ENCODE results near the gene SPESP1.

The SPESP1 gene

DNA sequence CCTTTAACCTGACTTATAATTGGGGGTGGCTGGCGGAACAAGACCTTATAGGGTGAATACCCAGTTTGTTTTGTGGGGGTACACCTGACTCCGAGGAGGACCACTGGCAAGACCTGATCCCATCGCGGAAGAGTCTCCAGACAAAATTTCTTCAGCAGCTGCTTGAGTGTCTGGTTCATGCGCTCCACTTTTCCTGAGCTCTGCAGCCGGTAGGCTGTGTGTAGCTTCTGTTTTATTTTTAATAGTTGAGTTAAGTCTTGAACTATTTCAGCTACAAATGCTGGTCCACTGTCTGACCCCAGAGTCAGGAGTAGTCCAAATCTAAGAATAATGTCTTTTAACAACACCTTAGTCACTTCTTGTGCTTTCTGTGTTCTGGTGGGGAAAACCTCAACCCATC lies 63.0 kb downstream of the SPESP1 start:
- DNase-seq = no peak

DNA sequence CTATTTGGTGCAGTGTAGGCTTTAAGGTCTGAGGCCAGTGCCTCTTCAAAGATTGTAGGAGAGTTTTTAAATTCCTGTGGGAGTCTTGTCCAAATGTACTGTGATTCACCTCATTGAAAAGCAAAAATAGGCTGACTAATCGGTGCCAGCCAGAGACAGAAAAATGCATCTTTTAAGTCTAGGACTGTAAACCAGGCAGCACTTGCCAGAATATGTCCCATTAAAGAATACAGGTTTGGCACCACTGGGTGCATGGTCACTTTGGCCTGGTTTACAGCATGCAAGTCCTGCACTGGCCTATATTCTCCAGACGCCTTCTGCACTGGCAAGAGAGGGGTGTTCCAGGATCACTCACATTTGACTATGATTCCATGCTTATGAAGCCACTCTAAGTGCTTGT lies 63.8 kb downstream of the SPESP1 start:
- DNase-seq = no peak

DNA sequence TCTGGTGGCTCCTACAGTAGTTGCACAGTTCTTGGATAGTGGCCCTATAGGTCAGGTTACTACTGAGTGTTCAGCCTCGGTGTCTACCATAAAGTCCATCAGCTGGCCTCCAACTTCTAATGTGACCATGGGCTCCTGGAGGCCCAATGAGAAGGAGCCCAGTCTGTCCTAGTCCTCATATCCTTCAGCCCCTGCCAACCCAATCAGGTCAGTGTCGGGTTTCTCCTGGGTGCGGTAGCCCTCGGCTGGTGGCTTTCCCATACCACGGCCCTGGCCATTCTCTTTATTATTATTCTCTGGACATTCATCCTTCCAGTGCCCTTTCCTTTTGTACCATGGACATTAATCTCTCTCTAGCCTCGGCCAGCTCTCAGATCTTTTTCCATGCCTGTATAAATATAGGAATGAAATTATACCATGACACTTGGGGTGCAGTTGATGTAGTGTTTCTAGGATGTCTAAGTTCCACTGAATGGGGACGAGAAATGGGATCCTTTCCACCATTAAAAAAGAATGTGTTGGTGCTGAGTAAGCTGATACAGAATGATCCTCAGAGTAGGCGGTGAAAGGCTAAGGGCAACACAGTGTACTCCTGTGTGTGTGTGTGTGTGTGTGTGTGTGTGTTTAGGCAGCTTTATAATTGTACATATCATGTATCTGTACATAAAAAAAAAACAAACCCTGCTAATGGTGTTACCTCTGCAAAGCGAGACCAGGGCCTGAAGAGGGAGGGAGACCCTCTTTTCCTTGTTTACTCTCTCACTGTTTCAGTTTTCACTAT lies 64.8 kb downstream of the SPESP1 start:
- no peak for DNase-seq

All from right hindlimb (tissue), 1 donor.